ENCODE measurements around the gene PRKD1. TPM values are rescaled to one million over a fixed set of nuclear protein-coding genes. Genes with fewer than 3 reads are reported as not detected.

PRKD1 gene
- polyA plus RNA-seq, 1 of the 3 experiments (the other 2 are of a cell fraction): 0.07 TPM

GRCh38 chr14:29821242-29821641 is 106.4 kb downstream of the PRKD1 start:
- Histone ChIP-seq H3K4me2 (no peak overlapping the region), H4K20me1 (ENCODE audit: insufficient read depth) (no peaks in the 10 kb centered on the region), H2AFZ (ENCODE audit: low read depth) (no peak overlapping the region), H3K27me3 (ENCODE audit: insufficient read depth) (no peaks in the 10 kb centered on the region), H3F3A (replicated peaks; ENCODE audit: insufficient read depth) (no peaks in the 10 kb centered on the region), H3K36me3 (replicated peaks in 1 of 2; ENCODE audit: control insufficient read depth in 1 of 2, insufficient read depth in 2 of 2, low read length in 1 of 2) (no peaks in the 10 kb centered on the region), H3K9me2 (no peaks in the 10 kb centered on the region), H3K4me3 (ENCODE audit: low read depth in 2 of 2, low read length in 1 of 2) (no peak overlapping the region), H3K4me1 (ENCODE audit: control insufficient read depth in 1 of 2, insufficient read depth in 2 of 2, low read depth in 1 of 2, low read length in 1 of 2) (no peaks in the 10 kb centered on the region), H3K79me2 (ENCODE audit: insufficient read depth) (no peaks in the 10 kb centered on the region), H3K27ac (ENCODE audit: low read depth in 2 of 2, low read length in 1 of 2) (no peak overlapping the region), H3K9ac (no peak overlapping the region), H3K9me3 (no peaks in the 10 kb centered on the region)
- ChIA-PET CTCF (no interaction called here), POLR2A (no interaction called here)
- TF ChIP-seq FOXJ3 (CRISPR knock-in tag; IDR thresholded peaks at IDR 0.05) (no peak), SIN3A (IDR thresholded peaks at IDR 0.05; ENCODE audit: borderline replicate concordance, low read depth, low read length) (no peak), TCF12 (IDR thresholded peaks at IDR 0.05) (no peak), ELF1 (IDR thresholded peaks at IDR 0.05) (no peak), MXI1 (IDR thresholded peaks at IDR 0.05; ENCODE audit: low read depth, low read length) (no peak), RAD21 (IDR thresholded peaks at IDR 0.05; ENCODE audit: low read length) (no peak), GABPA (IDR thresholded peaks at IDR 0.05; ENCODE audit: low read depth) (no peak)
- no peak for DNase-seq
- 10% methylated on average over 2 of the region's 2 CpGs for WGBS (ENCODE audit: low lambda C conversion rate)

GRCh38 chr14:29820785-29821184 is 106.9 kb downstream of the PRKD1 start:
- Histone ChIP-seq H3K27ac (ENCODE audit: low read depth in 2 of 2, low read length in 1 of 2) (no peak overlapping the region), H4K20me1 (ENCODE audit: insufficient read depth) (no peaks in the 10 kb centered on the region), H3K4me2 (no peak overlapping the region), H3K4me3 (ENCODE audit: low read depth in 2 of 2, low read length in 1 of 2) (no peak overlapping the region), H3K4me1 (ENCODE audit: control insufficient read depth in 1 of 2, insufficient read depth in 2 of 2, low read depth in 1 of 2, low read length in 1 of 2) (no peaks in the 10 kb centered on the region), H2AFZ (ENCODE audit: low read depth) (no peak overlapping the region), H3F3A (replicated peaks; ENCODE audit: insufficient read depth) (no peaks in the 10 kb centered on the region), H3K9ac (no peak overlapping the region), H3K79me2 (ENCODE audit: insufficient read depth) (no peaks in the 10 kb centered on the region), H3K36me3 (replicated peaks in 1 of 2; ENCODE audit: control insufficient read depth in 1 of 2, insufficient read depth in 2 of 2, low read length in 1 of 2) (no peaks in the 10 kb centered on the region), H3K27me3 (ENCODE audit: insufficient read depth) (no peaks in the 10 kb centered on the region), H3K9me3 (no peaks in the 10 kb centered on the region), H3K9me2 (no peaks in the 10 kb centered on the region)
- CTCF ChIA-PET: no interaction called here
- TF ChIP-seq EP300 (IDR thresholded peaks at IDR 0.05; ENCODE audit: borderline replicate concordance in 1 of 2, low read depth in 1 of 2, low read length in 1 of 2) (no peak), NFIC (IDR thresholded peaks at IDR 0.05; ENCODE audit: borderline replicate concordance) (no peak), RFX5 (IDR thresholded peaks at IDR 0.05; ENCODE audit: low read length) (no peak), IRF3 (IDR thresholded peaks at IDR 0.05; ENCODE audit: low read depth, low read length) (no peak), TAF1 (IDR thresholded peaks at IDR 0.05; ENCODE audit: borderline replicate concordance, low read depth, low read length) (no peak), TEAD4 (IDR thresholded peaks at IDR 0.05; ENCODE audit: borderline replicate concordance, insufficient read depth) (no peak), SIN3A (IDR thresholded peaks at IDR 0.05; ENCODE audit: borderline replicate concordance, low read depth, low read length) (no peak), MAX (IDR thresholded peaks at IDR 0.05; ENCODE audit: low read depth) (no peak), MXI1 (IDR thresholded peaks at IDR 0.05; ENCODE audit: low read depth, low read length) (no peak), YY1 (IDR thresholded peaks at IDR 0.05; ENCODE audit: low read depth) (no peak), ZBTB33 (IDR thresholded peaks at IDR 0.05; ENCODE audit: borderline replicate concordance, low read depth) (no peak), CHD2 (IDR thresholded peaks at IDR 0.05; ENCODE audit: low read length, partially characterized antibody) (no peak), JUND (IDR thresholded peaks at IDR 0.05) (no peak), ELF1 (IDR thresholded peaks at IDR 0.05) (no peak), POLR2AphosphoS5 (IDR thresholded peaks at IDR 0.05; ENCODE audit: low read depth, low read length) (no peak), GATA2 (CRISPR knock-in tag; IDR thresholded peaks at IDR 0.05) (no peak), FOSL2 (IDR thresholded peaks at IDR 0.05; ENCODE audit: borderline replicate concordance, low read depth) (no peak), FOXJ3 (CRISPR knock-in tag; IDR thresholded peaks at IDR 0.05) (no peak), MEF2A (IDR thresholded peaks at IDR 0.05; ENCODE audit: borderline replicate concordance, low read depth) (no peak)
- DNase-seq: no peak
- POLR2A ChIA-PET: no interaction called here
- WGBS (ENCODE audit: low lambda C conversion rate): 3% methylated on average over 1 of the region's 1 CpG

Measured in SK-N-SH (cell line).